Esophagus muscularis mucosa (tissue), 4 donors: Measurements from ENCODE around the gene GRK1.

Source experiments
- EP300 ChIP-seq: sonication (generic); formaldehyde crosslinking; IDR thresholded peaks from one replicate; pipeline ENCODE4 v1.6.1; 2017; ENCODE audit warnings: antibody characterized with exemption
- POLR2A ChIP-seq: fragments of 450-650 bp; IDR thresholded peaks from one replicate; pipeline ENCODE4 v1.6.1; 2017; ENCODE audit warnings: antibody characterized with exemption, moderate library complexity, mild to moderate bottlenecking, low read depth
- POLR2AphosphoS5 ChIP-seq, 2 donors: sonication (generic); formaldehyde crosslinking; IDR thresholded peaks; one replicate each; pipeline ENCODE4 v1.6.1; 2017; ENCODE audit warnings: antibody characterized with exemption in 2 of 2
- TF ChIP-seq, protein P1 (sequence below), 3 experiments: fragments of 200-600 bp in 2 of 3; fragments of 450-650 bp in 1 of 3; sonication (generic) in 2 of 3; IDR thresholded peaks; one replicate each; pipeline ENCODE4 v1.5.1; 2017 to 2019; ENCODE audit warnings: antibody characterized with exemption in 3 of 3, mild to moderate bottlenecking in 2 of 3, moderate library complexity in 1 of 3

DNA sequence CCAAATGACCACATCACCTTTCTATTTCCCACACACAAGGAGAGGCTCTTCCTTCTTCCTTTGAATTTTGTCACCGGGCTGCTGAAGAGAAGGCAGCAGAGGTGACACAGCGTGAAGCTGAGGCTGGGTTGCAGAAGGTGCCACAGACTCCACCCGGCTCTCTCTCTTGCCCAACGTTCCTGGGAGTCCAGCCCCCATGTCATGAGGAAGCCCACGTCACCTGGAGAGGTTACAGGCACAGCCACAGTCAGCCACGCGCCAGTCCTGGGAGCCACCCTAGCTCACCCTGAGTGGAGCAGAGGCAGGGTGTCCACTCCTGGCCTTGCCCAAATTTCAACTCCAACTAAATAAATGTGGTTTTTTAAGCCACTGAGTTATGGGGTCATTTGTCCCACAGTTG is 87.2 kb downstream of the GRK1 start:
- TF ChIP-seq POLR2A (no peak), POLR2AphosphoS5 (IDR thresholded peaks at IDR 0.05) (no peak), EP300 (no peak)
- TF ChIP-seq, protein P1, sequence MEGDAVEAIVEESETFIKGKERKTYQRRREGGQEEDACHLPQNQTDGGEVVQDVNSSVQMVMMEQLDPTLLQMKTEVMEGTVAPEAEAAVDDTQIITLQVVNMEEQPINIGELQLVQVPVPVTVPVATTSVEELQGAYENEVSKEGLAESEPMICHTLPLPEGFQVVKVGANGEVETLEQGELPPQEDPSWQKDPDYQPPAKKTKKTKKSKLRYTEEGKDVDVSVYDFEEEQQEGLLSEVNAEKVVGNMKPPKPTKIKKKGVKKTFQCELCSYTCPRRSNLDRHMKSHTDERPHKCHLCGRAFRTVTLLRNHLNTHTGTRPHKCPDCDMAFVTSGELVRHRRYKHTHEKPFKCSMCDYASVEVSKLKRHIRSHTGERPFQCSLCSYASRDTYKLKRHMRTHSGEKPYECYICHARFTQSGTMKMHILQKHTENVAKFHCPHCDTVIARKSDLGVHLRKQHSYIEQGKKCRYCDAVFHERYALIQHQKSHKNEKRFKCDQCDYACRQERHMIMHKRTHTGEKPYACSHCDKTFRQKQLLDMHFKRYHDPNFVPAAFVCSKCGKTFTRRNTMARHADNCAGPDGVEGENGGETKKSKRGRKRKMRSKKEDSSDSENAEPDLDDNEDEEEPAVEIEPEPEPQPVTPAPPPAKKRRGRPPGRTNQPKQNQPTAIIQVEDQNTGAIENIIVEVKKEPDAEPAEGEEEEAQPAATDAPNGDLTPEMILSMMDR (IDR thresholded peaks at IDR 0.05) = no peak
